WTC11 (cell line): ENCODE data around the gene AKAP3. TPM values are rescaled to one million over a fixed set of nuclear protein-coding genes. Genes with fewer than 3 reads are reported as not detected.

Experiments
- ATAC-seq: fragments of 200-7000 bp; cut with Tn5 transposase; 2 replicates; pipeline ENCODE4 v1.10.0; 2021; ENCODE audit warnings: mild to moderate bottlenecking, moderate library complexity
- CTCF ChIA-PET: fragments of 300-600 bp; sonication (Branson Sonifier 250); formaldehyde crosslinking; loops from one replicate; lab custom pipeline; 2021; ENCODE audit warnings: antibody characterized with exemption; lab: Charles Lee
- POLR2A ChIA-PET: fragments of 350-600 bp; sonication (Branson Sonifier 250); formaldehyde crosslinking; loops from one replicate; lab custom pipeline; 2021; ENCODE audit warnings: antibody characterized with exemption; lab: Charles Lee
- DNase-seq: peaks from one replicate; pipeline ENCODE4 v3.0.0; 2021; ENCODE audit warnings: low spot score
- H3K27ac Mint-ChIP-seq: 2 replicates; pipeline ENCODE4 v1.8.0; 2021; ENCODE audit warnings: mixed read lengths
- H3K27me3 Mint-ChIP-seq: 2 replicates; pipeline ENCODE4 v1.8.0; 2021; ENCODE audit warnings: low read depth, mild to moderate bottlenecking, moderate library complexity, mixed read lengths
- H3K36me3 Mint-ChIP-seq: 2 replicates; pipeline ENCODE4 v1.8.0; 2021; ENCODE audit warnings: mixed read lengths
- H3K4me1 Mint-ChIP-seq: 2 replicates; pipeline ENCODE4 v1.8.0; 2022; ENCODE audit warnings: mixed read lengths
- H3K4me3 Mint-ChIP-seq: 2 replicates; pipeline ENCODE4 v1.8.0; 2021; ENCODE audit warnings: mild to moderate bottlenecking, moderate library complexity, mixed read lengths
- H3K9me3 Mint-ChIP-seq: 2 replicates; pipeline ENCODE4 v1.8.0; 2021; ENCODE audit warnings: mixed read lengths
- AR ChIP-seq: fragments of 250-450 bp; sonication (Bioruptor Pico); IDR thresholded peaks from 2 replicates; pipeline ENCODE4 v1.9.0; 2021; ENCODE audit warnings: mild to moderate bottlenecking
- ATF2 ChIP-seq: sonication (generic); formaldehyde crosslinking; IDR thresholded peaks from 2 replicates; pipeline ENCODE4 v1.8.1; 2022; ENCODE audit warnings: low read depth, missing genetic modification reagents, borderline replicate concordance
- ATF6 ChIP-seq: sonication (generic); formaldehyde crosslinking; IDR thresholded peaks from 2 replicates; pipeline ENCODE4 v1.8.1; 2023; ENCODE audit warnings: mild to moderate bottlenecking, missing genetic modification reagents
- CREM ChIP-seq: sonication (generic); formaldehyde crosslinking; IDR thresholded peaks from 2 replicates; pipeline ENCODE4 v1.8.1; 2022; ENCODE audit warnings: mild to moderate bottlenecking, missing genetic modification reagents, moderate library complexity
- ELF4 ChIP-seq: sonication (generic); formaldehyde crosslinking; IDR thresholded peaks from 2 replicates; pipeline ENCODE4 v1.8.1; 2022; ENCODE audit warnings: low read depth, mild to moderate bottlenecking, moderate library complexity, missing genetic modification reagents
- FOXP1 ChIP-seq: sonication (generic); formaldehyde crosslinking; IDR thresholded peaks from 2 replicates; pipeline ENCODE4 v1.8.0; 2022; ENCODE audit warnings: missing genetic modification reagents, mild to moderate bottlenecking, moderate library complexity, borderline replicate concordance
- FOXP4 ChIP-seq: sonication (generic); formaldehyde crosslinking; IDR thresholded peaks from 2 replicates; pipeline ENCODE4 v1.8.0; 2022; ENCODE audit warnings: mild to moderate bottlenecking, missing genetic modification reagents
- GRHL2 ChIP-seq: fragments of 250-450 bp; sonication (Bioruptor Pico); IDR thresholded peaks from 2 replicates; pipeline ENCODE4 v1.8.0; 2022; ENCODE audit warnings: mild to moderate bottlenecking, moderate library complexity; ENCODE audit not compliant: insufficient replicate concordance, severe bottlenecking
- HMGA2 ChIP-seq: fragments of 250-450 bp; sonication (Bioruptor Pico); IDR thresholded peaks from 2 replicates; pipeline ENCODE4 v1.4.0; 2021; ENCODE audit warnings: mild to moderate bottlenecking, moderate library complexity
- NFATC4 ChIP-seq: fragments of 250-450 bp; sonication (Bioruptor Pico); IDR thresholded peaks from 2 replicates; pipeline ENCODE4 v1.9.0; 2021; ENCODE audit warnings: mild to moderate bottlenecking
- PREB ChIP-seq: sonication (generic); formaldehyde crosslinking; IDR thresholded peaks from 2 replicates; pipeline ENCODE4 v1.8.1; 2022; ENCODE audit warnings: mild to moderate bottlenecking, missing genetic modification reagents, moderate library complexity, borderline replicate concordance
- PRRX2 ChIP-seq: fragments of 250-450 bp; sonication (Bioruptor Pico); IDR thresholded peaks from 2 replicates; pipeline ENCODE4 v1.8.0; 2021; ENCODE audit warnings: mild to moderate bottlenecking
- ZMAT4 ChIP-seq: fragments of 250-450 bp; sonication (Bioruptor Pico); IDR thresholded peaks from 2 replicates; pipeline ENCODE4 v1.9.0; 2021; ENCODE audit warnings: mild to moderate bottlenecking
- total RNA-seq: library from RNA; stranded (reverse); gene quantifications from 3 replicates; pipeline ENCODE4 v1.2.3, GENCODE V29; 2021

The AKAP3 gene
- total RNA-seq, 1 experiment from 2014 or later, result 1.9 TPM

GRCh38 chr12:4603946-4604345, 44.9 kb downstream of the AKAP3 start:
- POLR2A ChIA-PET, result no interaction called here
- H3K4me3 Mint-ChIP-seq, result no peak overlapping the region
- peaks cover 21% of the 10 kb centered on the region for H3K27me3 Mint-ChIP-seq
- no peak for DNase-seq
- CTCF ChIA-PET, result interaction anchor here (0.6 to 2.5 kb wide), 26 partner anchors 9 to 1147 kb away, joined by 3 to 38 read pairs (median 4); partner anchors contain the start of genes AKAP3, FGF23 and NDUFA9
- no peaks in the 10 kb centered on the region for H3K9me3 Mint-ChIP-seq
- TF ChIP-seq ATF6 (CRISPR knock-in tag) (no peak), HMGA2 (CRISPR knock-in tag) (no peak), GRHL2 (CRISPR knock-in tag) (no peak), ATF2 (CRISPR knock-in tag) (no peak), NFATC4 (CRISPR knock-in tag) (no peak), FOXP4 (CRISPR knock-in tag) (no peak)
- no peak overlapping the region for H3K27ac Mint-ChIP-seq
- no peaks in the 10 kb centered on the region for H3K36me3 Mint-ChIP-seq
- no peak for ATAC-seq
- peaks cover 3% of the 10 kb centered on the region; the same call in 1 of the 2 replicates for H3K4me1 Mint-ChIP-seq

- Mint-ChIP-seq H3K36me3 (no peaks in the 10 kb centered on the region), H3K4me1 (peaks cover 3% of the 10 kb centered on the region; the same call in 1 of the 2 replicates), H3K27me3 (peaks cover 21% of the 10 kb centered on the region), H3K4me3 (no peak overlapping the region), H3K9me3 (no peaks in the 10 kb centered on the region), H3K27ac (no peak overlapping the region)
- no peak for ATAC-seq
- ChIA-PET POLR2A (no interaction called here), CTCF (interaction anchor here (2.1 to 2.5 kb wide), 2 partner anchors 11 to 255 kb away, joined by 9 to 38 read pairs; no protein-coding TSS in a partner anchor)
- TF ChIP-seq PRRX2 (CRISPR knock-in tag) (no peak), ELF4 (CRISPR knock-in tag) (no peak), ZMAT4 (CRISPR knock-in tag) (no peak), AR (CRISPR knock-in tag) (no peak), CREM (CRISPR knock-in tag) (no peak), ATF2 (CRISPR knock-in tag) (no peak), FOXP1 (no peak), ATF6 (CRISPR knock-in tag) (no peak), PREB (CRISPR knock-in tag) (no peak)
- no peak for DNase-seq
Observed at GRCh38 chr12:4603421-4603820, 45.4 kb downstream of the AKAP3 start.
